GM12891 (cell line): ENCODE data around the gene TSPAN3.

Experiments used
- DNase-seq: peaks from one replicate; pipeline ENCODE4 v3.0.0; 2011; ENCODE audit warnings: low spot score; ENCODE audit not compliant: insufficient read length
- FAIRE-seq: peaks from 2 replicates; lab custom pipeline; 2011; peaks lifted over from hg19 to GRCh38; lab: Jason Lieb, UNC
- PAX5 ChIP-seq: IDR thresholded peaks from 2 replicates; pipeline ENCODE4 v1.6.1; 2011; ENCODE audit warnings: low read length, moderate library complexity, mild to moderate bottlenecking; ENCODE audit not compliant: insufficient read depth, severe bottlenecking
- POLR2A ChIP-seq: IDR thresholded peaks from 2 replicates; pipeline ENCODE4 v1.6.1; 2011; ENCODE audit warnings: low read depth, low read length, control low read depth
- POLR2AphosphoS5 ChIP-seq: IDR thresholded peaks from 2 replicates; pipeline ENCODE4 v1.6.1; 2011; ENCODE audit warnings: low read depth, low read length, control low read depth
- POU2F2 ChIP-seq: IDR thresholded peaks from 2 replicates; pipeline ENCODE4 v1.6.1; 2011; ENCODE audit warnings: low read depth, mild to moderate bottlenecking, control low read depth, low read length, moderate library complexity
- SPI1 ChIP-seq: IDR thresholded peaks from 2 replicates; pipeline ENCODE4 v1.6.1; 2011; ENCODE audit warnings: low read depth, low read length, control low read depth
- TAF1 ChIP-seq: IDR thresholded peaks from 2 replicates; pipeline ENCODE4 v1.6.1; 2011; ENCODE audit warnings: low read depth, low read length, control low read depth

TSPAN3 gene

DNA sequence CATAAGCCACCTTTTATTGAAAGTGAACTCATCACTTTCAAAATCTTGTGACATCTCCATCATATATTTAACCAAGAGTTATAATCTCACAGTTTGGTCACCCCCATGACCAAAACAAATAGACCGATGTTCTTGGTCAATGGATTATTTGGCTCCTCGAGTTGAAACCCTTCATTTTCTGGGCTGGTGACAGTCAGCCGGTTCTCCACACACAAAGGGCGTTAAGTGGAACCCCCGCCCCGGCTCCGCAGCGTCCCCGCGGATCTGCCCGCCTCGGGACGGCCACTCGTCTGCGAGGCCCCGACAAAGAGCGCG is 772 bp downstream of the TSPAN3 start:
- TF ChIP-seq PAX5 (no peak), POU2F2 (no peak), SPI1 (no peak), POLR2A (no peak), TAF1 (no peak), POLR2AphosphoS5 (no peak)
- no peak for DNase-seq
- no peak for FAIRE-seq

DNA sequence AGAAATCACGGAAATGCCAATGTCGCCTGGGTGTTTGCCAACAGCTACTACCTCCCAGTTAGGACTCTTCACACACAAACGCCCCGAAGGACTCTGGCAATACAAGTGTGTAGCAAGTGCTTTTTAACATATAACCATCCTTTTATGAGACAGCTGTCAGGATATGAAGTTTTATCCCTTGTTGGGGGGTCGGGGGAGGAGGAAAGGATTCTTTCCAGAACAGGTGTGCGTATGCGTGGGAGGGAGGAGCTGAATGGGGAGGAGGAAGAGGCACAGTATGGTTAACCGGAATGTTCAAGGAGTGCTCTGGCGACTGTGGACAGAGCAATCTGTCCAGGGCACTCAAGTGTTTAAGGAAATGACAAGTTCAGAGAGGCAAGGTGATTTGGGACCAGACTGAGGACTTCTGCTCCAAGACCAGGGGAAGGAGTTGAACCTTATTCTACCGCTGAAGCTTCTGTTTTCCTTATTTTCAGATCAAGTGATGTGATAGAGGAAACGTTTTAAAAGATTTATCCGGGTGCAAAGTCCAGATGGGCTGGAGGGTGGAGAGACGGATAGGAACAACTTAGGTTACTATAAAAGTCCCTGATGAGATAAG is 1.3 kb downstream of the TSPAN3 start:
- FAIRE-seq (no peak), DNase-seq (no peak)

DNA sequence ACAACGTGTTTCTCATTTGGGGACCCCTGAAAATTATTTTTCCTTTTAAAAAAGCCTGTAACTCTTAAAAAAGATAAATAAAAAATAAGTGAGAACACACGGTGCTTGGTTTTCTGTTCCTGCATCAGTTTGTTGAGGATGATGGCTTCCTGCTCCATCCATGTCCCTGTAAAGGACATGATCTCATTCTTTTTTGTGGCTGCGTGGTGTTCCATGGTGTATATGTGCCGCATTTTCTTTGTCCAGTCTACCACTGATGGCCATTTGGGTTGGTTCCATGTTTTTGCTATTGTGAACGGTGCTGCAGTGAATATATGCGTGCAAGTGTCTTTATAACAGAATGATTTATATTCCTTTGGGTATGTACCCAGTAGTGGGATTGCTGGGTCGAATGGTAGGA is 2.3 kb downstream of the TSPAN3 start:
- TF ChIP-seq POLR2AphosphoS5 (no peak), TAF1 (no peak), SPI1 (no peak), POLR2A (no peak), PAX5 (no peak), POU2F2 (no peak)
- FAIRE-seq (no peak), DNase-seq (no peak)

More for the DNA sequence above, 1.3 kb downstream of the TSPAN3 start:
- TF ChIP-seq POLR2AphosphoS5 (no peak), TAF1 (no peak), POU2F2 (no peak), SPI1 (no peak), POLR2A (no peak), PAX5 (no peak)

DNA sequence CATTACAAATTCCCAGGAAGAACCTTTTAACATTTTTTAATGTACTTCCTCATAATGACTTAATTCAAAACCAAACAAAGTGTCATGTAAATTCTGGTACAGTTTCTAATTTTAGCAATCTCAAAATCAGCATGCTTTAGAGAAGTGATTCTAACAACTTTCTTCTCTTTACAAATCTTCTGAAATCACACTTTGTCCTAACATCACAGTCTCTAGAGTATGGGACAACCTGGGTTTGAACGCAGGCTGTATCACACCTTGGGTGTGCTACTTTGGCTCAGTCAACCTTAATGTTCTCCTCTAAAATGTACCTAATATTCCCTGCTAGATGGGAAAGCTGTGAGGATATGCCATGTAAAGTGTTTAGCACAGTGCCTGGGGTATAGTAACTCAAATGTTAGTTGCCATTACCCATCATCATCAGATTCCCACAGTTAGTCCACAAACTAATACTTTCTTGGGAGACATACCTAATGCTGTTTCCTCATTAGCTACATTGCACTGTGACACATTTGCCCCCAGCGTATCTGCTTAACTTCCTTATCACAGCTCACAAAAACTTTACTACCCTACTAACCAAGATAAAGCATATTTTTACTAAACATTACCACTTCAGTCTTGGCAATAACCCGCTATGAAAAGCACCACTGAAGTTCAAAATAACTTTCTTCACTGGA is 3.1 kb downstream of the TSPAN3 start:
- FAIRE-seq (peak; percentile 72), DNase-seq (no peak)
- TF ChIP-seq POU2F2 (no peak), POLR2A (no peak), SPI1 (peak; percentile 68), PAX5 (no peak)

DNA sequence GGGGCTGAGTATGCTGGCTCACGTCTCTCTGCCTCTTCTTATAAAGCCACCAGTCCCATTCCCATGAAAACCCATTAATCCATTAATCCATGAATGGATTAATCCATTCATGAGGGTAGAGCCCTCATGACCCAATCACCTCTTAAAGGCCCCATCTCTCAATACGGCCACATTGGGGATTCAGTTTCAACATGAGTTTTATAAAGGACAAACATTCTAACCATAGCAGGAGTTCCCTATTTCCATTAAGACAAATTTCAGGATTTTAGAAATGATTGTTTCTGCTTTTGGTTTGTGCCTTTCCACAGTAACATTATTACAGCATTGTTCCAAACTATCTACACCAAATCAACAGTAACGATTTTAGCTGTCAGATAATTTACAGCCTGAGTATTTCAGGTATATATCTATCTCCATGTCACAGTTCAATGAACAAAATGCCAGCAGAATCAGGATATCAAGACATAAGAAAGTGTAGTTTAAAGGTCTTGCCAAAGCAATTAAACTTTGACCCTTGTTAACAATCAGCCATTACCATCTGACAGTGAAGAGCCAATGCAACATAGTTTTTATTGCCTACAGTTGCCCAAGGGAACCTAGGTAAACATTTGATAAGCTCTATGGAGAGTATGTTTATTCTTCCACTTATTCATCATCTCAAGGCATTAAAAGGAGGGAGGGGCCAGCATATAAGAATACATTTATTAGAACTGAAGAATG is 3.8 kb downstream of the TSPAN3 start:
- no peak for DNase-seq
- 0 out of 2 replicates have a peak, but pooled peaks have one; percentile 7 for TF ChIP-seq SPI1
- no peak for TF ChIP-seq POU2F2
- FAIRE-seq = peak; percentile 41

DNA sequence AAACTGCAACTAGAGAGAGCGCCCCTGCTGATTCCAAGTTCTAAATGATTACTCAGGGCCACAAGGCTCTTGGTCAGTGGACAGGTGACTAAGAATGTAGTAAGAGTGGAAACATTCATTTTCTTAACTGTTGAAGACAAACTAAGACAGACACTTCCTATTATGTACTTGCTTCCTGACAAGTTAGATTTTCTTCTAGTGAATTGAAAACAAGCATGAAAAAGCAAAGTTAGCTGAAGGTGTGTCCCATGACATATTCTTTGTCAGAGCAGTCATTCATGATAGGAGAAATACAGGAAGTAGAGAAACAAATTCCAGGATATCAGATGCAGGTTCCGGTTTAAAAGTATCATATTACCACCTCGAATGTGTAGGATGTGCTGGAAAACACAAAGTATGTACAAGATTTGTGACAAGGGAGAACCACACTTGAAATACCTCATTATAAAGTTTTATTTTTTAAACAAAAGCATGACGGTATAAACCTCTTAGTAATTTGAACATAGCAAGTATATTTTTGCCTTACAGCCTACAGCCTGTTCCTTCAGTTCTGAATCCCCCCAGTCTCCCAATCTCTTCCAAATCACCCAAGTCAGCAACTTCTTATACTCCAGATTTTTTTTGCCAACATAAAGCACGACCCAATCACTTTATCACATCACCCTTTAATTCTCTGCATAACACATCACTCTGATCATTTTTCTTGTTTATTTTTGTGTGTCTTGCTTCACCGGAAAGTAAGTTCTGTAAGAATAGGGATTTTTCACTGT is 6.2 kb downstream of the TSPAN3 start:
- FAIRE-seq (no peak), DNase-seq (no peak)
- TF ChIP-seq POLR2AphosphoS5 (no peak), TAF1 (no peak), SPI1 (no peak), PAX5 (no peak), POLR2A (no peak), POU2F2 (no peak)

DNA sequence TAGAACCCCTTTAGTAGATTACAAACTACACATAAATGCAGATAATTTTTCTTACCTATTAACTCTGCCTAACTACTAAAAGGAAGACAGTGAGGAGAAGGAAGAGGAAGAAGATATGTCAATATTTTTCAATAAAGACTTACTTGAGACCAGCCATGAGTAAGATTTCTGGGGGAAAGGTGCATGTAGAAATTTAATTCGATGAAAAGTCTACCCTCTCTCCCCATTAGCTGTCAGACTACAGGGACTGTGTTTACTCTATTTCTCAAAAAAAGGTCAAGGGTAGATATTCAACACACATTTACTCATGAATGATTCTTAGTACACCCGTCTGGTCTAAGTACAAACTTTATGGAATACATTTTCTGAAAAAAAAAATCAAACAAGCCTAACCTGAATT is 6.8 kb downstream of the TSPAN3 start:
- TF ChIP-seq POLR2A = no peak
- TF ChIP-seq PAX5 = no peak
- TF ChIP-seq POU2F2 = no peak
- TF ChIP-seq POLR2AphosphoS5 = no peak
- no peak for TF ChIP-seq TAF1
- no peak for TF ChIP-seq SPI1
- no peak for FAIRE-seq
- DNase-seq = no peak

DNA sequence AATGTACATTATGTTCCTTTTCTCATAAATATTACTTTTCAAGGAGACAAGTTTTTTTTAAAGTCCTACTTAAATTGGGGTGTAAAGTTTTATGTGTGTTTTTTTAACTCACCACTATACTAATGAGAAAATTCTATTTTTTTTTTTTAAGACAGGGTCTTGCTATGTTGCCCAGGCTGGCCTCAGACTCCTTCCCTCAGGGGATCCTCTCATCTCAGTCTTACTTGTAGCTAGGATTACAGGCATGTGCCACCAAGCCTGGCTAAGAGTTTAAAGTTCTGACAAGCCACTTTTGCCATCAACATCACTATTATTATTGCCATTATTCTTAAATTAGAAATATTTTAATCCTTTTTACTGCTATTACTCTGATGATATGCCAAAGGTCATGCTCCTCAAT is 7.7 kb downstream of the TSPAN3 start:
- FAIRE-seq = no peak
- no peak for TF ChIP-seq POU2F2
- DNase-seq = no peak

DNA sequence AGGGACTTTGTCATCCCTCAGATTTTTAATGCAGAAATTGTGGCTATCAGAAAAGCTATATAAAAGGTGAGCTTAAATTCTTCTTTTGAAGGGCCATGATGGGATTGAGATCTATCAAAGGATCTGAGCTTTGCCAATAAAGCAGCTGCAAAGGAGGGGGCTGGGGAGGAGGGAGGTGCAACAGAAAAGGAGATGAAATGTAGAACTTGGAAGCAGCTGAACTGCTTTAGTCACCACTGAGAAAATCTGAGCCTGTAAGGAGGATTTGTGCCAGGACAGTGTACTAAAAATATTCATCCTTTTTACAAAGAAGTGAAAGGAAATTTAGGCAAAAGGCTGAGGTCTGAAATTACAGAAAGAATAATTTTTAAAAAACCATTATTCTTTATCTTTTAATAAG is 10.4 kb downstream of the TSPAN3 start:
- TF ChIP-seq PAX5 (no peak), TAF1 (no peak), POLR2AphosphoS5 (no peak), POLR2A (no peak), POU2F2 (no peak), SPI1 (no peak)
- DNase-seq (no peak), FAIRE-seq (no peak)
